Peyer's patch (tissue), 4 donors: ENCODE data around the gene SNX33. TPM values are rescaled to one million over a fixed set of nuclear protein-coding genes. Genes with fewer than 3 reads are reported as not detected.
"Not testable (repeated sequence)": the region's sequence is repeated elsewhere in the genome, so short reads cannot be mapped to it uniquely, and the experiment has no call there.

Source experiments
- DNase-seq, 3 donors: peaks; one replicate each; pipeline ENCODE4 v3.0.0-alpha.2; 2017 to 2019
- H3K27ac ChIP-seq, 4 donors: fragments of 200-600 bp; sonication (generic); one replicate each; pipeline ENCODE4 v1.5.1; 2016 to 2019
- H3K27me3 ChIP-seq, 2 donors: fragments of 200-600 bp; sonication (generic); one replicate each; pipeline ENCODE4 v1.5.1; 2019
- H3K36me3 ChIP-seq, 3 donors: fragments of 200-600 bp; sonication (generic); one replicate each; pipeline ENCODE4 v1.5.1; 2016 to 2019
- H3K4me1 ChIP-seq, 4 donors: fragments of 200-600 bp; sonication (generic); one replicate each; pipeline ENCODE4 v1.5.1; 2016 to 2019
- H3K4me3 ChIP-seq, 4 donors: fragments of 200-600 bp; sonication (generic); 1 replicate in 3 of 4; 2 replicates in 1 of 4; pipeline ENCODE4 v1.5.1; 2016 to 2019; ENCODE audit warnings: mild to moderate bottlenecking in 1 of 4
- H3K9me3 ChIP-seq, 4 donors: fragments of 200-600 bp; sonication (generic); one replicate each; pipeline ENCODE4 v1.5.1; 2016 to 2019; ENCODE audit warnings: mild to moderate bottlenecking in 1 of 4
- POLR2A ChIP-seq, 2 donors: fragments of 450-650 bp; IDR thresholded peaks; one replicate each; pipeline ENCODE4 v1.5.1; 2017; ENCODE audit warnings: antibody characterized with exemption in 2 of 2, mild to moderate bottlenecking in 2 of 2, moderate library complexity in 2 of 2
- total RNA-seq, 4 donors: library from RNA; depleted of rRNA; stranded (reverse); fragments of >200 nt; gene quantifications; one replicate each; pipeline ENCODE4 v1.1.0, GENCODE V29; 2016
- TF ChIP-seq, protein P1 (sequence below), 6 experiments: fragments of 450-650 bp in 4 of 6; fragments of 200-600 bp in 2 of 6; sonication (generic) in 1 of 6; IDR thresholded peaks; one replicate each; pipeline ENCODE4 v1.5.1; 2017 to 2019; ENCODE audit warnings: antibody characterized with exemption in 6 of 6, mild to moderate bottlenecking in 3 of 6, moderate library complexity in 1 of 6

Gene SNX33
- total RNA-seq, 4 donors from 2014 or later = 35.5 to 53.7 (median 49.5) TPM

DNA sequence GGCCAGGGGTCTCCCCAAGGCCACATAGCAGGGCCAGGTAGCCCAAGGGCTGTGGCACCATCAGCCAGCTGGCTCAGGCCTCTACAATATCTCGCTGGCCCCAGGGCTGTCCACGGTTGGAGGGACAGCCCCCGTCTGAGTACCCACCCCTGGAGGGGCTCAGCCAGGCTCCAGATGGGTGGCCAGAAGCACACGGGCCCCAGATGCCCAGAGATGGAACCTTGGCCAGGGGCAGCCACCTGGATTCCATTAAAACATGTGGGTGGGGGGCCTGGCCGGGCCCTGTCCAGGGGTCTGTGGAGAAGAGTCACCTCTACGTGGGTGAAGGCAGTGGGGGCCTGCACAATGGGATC lies 56.5 kb downstream of the SNX33 start:
- no peaks in the 10 kb centered on the region for H3K36me3 ChIP-seq
- H3K27ac ChIP-seq = peak overlapping the region in 2 of 4 donors; percentile 50 to 61

DNA sequence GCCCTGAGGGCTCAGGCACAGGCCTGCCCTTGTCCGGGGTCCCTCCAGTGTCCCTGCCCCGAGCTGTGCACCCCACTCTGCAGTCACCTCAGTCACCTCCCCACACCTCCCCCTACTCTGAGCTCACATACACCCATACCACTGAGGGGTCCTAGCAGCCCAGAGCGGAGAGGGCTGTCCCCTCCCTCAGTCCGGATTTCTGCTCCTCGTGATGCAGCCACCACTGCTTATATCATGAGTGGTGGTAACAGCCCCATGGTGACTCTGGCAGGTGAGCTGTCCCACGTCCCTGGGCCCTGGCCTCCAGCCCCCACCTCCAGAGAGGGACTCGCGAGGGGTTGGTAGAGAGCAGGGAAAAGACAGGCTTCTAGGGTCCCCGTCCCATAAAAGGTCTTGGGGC lies 56.9 kb downstream of the SNX33 start:
- H3K27me3 ChIP-seq = no peaks in the 10 kb centered on the region
- H3K4me3 ChIP-seq = no peak overlapping the region
- no peaks in the 10 kb centered on the region for H3K9me3 ChIP-seq
- no peaks in the 10 kb centered on the region for H3K36me3 ChIP-seq
- peak overlapping the region in 2 of 4 donors; percentile 50 to 61 for H3K27ac ChIP-seq
- no peak for DNase-seq
- TF ChIP-seq POLR2A (IDR thresholded peaks at IDR 0.05) = no peak
- TF ChIP-seq, protein P1, sequence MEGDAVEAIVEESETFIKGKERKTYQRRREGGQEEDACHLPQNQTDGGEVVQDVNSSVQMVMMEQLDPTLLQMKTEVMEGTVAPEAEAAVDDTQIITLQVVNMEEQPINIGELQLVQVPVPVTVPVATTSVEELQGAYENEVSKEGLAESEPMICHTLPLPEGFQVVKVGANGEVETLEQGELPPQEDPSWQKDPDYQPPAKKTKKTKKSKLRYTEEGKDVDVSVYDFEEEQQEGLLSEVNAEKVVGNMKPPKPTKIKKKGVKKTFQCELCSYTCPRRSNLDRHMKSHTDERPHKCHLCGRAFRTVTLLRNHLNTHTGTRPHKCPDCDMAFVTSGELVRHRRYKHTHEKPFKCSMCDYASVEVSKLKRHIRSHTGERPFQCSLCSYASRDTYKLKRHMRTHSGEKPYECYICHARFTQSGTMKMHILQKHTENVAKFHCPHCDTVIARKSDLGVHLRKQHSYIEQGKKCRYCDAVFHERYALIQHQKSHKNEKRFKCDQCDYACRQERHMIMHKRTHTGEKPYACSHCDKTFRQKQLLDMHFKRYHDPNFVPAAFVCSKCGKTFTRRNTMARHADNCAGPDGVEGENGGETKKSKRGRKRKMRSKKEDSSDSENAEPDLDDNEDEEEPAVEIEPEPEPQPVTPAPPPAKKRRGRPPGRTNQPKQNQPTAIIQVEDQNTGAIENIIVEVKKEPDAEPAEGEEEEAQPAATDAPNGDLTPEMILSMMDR (IDR thresholded peaks at IDR 0.05) = no peak
- H3K4me1 ChIP-seq = peaks cover 0 to 33% (median 1%) of the 10 kb centered on the region in 4 donors

More for the DNA sequence above, 56.5 kb downstream of the SNX33 start:
- H3K4me3 ChIP-seq = no peak overlapping the region
- TF ChIP-seq, protein P1 (IDR thresholded peaks at IDR 0.05) = no peak
- no peak for TF ChIP-seq POLR2A (IDR thresholded peaks at IDR 0.05)
- H3K9me3 ChIP-seq = no peaks in the 10 kb centered on the region
- DNase-seq = no peak
- H3K4me1 ChIP-seq = peaks cover 0 to 35% (median 2%) of the 10 kb centered on the region in 4 donors
- no peaks in the 10 kb centered on the region for H3K27me3 ChIP-seq

DNA sequence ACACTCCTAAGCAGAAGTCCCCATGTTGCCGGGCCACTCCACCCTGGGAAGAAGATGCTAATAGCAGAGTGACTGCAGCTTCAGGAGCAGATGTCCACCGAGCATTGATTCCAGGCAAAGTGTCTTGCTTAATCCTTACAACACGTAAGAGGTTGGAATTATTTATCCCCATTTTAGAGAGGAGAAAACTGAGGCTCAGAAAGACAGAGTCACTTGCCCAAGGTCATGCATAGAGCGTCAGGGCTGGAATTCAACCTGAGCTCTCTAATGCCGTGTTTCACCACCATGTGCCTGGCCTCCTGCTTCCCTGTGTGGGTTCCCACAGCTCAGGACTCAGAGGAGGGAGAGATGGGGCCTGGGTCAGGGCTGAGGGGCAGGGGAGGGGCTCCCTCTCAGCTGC lies 57.7 kb downstream of the SNX33 start:
- H3K27ac ChIP-seq, H3K27me3 ChIP-seq: not testable (repeated sequence)

DNA sequence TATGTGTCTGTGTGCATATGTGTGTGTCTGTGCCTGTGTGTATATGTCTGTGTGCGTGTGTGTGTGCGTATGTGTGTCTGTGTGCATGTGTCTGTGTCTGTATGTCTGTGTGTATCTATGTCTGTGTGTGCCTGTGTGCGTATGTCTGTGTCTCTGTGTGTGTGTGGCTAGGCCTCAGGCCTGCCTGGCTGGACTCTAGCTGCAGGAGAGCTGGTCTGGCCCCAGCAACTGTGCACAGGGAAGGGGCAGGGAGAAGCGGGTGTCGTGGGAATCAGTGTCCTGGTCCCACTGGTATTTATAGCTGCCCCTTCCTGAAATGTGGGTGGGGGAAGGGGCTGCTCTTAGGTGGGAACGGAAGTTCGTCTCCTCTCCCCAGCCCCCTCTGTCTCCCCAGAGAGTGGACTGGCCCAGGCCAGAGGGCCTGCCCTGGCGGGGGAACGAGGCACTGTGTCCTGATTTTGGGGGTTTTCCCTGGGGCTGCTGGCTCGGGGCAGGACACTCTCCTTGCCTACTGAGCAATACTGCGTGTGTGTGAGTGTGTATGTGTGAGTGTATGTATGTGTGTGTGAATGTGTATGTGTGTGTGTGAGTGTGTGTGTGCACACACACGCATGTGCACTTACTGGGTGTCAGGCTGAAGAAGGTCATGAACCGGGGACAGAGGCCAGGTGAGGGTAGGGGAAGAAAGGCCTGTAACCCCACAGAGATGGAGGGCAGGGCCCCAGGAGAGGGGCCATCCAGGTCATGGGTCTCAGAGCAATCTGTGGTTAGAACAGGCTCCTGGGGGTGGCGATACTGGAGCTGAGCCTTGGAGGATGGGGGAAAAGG lies 58.4 kb downstream of the SNX33 start:
- no peaks in the 10 kb centered on the region for H3K36me3 ChIP-seq
- DNase-seq = no peak
- no peaks in the 10 kb centered on the region for H3K27me3 ChIP-seq
- no peaks in the 10 kb centered on the region for H3K9me3 ChIP-seq
- H3K4me3 ChIP-seq = no peak overlapping the region
- H3K27ac ChIP-seq = peak overlapping the region in 1 of 4 donors; percentile 45
- H3K4me1 ChIP-seq = peaks cover 0 to 23% (median 0%) of the 10 kb centered on the region in 4 donors
- TF ChIP-seq, protein P1 (IDR thresholded peaks at IDR 0.05) = no peak
- no peak for TF ChIP-seq POLR2A (IDR thresholded peaks at IDR 0.05)

More for the DNA sequence above, 57.7 kb downstream of the SNX33 start:
- H3K36me3 ChIP-seq, H3K4me3 ChIP-seq, H3K9me3 ChIP-seq, DNase-seq: not testable (repeated sequence)
- H3K4me1 ChIP-seq = peaks cover 0 to 27% (median 0%) of the 10 kb centered on the region in 4 donors

DNA sequence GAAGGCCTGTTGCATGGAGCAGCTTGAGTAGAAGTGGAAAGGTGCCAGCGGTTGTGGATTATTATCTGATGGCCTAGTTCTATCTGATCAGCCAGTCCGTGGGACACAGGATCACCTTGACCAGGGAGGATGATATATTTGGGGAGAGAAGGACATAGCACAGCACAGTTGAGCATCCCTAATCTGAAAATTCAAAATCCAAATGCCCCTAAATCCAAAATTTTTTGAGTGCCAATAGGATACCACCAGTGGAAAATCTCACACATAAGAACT lies 58.9 kb downstream of the SNX33 start:
- DNase-seq = no peak

DNA sequence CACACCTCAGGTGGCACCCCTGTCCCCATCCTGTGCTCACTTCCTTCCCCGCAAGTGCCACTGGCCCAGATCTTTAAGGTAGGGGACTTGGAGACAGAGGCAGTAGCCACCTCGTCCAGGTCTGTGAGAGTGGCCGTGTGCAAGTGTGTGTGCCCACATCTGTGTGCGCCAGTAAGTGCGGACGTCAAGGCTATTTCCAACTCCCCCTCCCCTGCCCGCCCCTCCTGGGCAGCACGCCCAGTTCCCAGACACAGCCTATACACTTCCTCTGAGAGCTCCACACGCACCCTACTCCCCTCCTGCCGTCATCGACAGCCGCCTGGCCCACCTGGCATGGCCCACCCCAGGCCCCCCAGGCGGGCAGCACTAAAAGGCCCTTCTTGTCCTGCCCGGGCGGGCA lies 61.7 kb downstream of the SNX33 start:
- H3K27me3 ChIP-seq, H3K36me3 ChIP-seq, DNase-seq, H3K9me3 ChIP-seq: not testable (repeated sequence)
- Histone ChIP-seq H3K4me1 (peaks cover 0 to 31% (median 0%) of the 10 kb centered on the region in 4 donors), H3K27ac (peak overlapping the region in 2 of 4 donors; percentile 41 to 79), H3K4me3 (peak overlapping the region in 1 of 4 donors; percentile 26)

More for the DNA sequence above, 58.9 kb downstream of the SNX33 start:
- peaks cover 0 to 23% (median 0%) of the 10 kb centered on the region in 4 donors for H3K4me1 ChIP-seq
- H3K27me3 ChIP-seq = no peaks in the 10 kb centered on the region
- no peaks in the 10 kb centered on the region for H3K36me3 ChIP-seq
- H3K4me3 ChIP-seq = no peak overlapping the region
- H3K27ac ChIP-seq = peak overlapping the region in 1 of 4 donors; percentile 45
- no peaks in the 10 kb centered on the region for H3K9me3 ChIP-seq
- TF ChIP-seq POLR2A (IDR thresholded peaks at IDR 0.05) = no peak
- TF ChIP-seq, protein P1 (IDR thresholded peaks at IDR 0.05) = no peak

DNA sequence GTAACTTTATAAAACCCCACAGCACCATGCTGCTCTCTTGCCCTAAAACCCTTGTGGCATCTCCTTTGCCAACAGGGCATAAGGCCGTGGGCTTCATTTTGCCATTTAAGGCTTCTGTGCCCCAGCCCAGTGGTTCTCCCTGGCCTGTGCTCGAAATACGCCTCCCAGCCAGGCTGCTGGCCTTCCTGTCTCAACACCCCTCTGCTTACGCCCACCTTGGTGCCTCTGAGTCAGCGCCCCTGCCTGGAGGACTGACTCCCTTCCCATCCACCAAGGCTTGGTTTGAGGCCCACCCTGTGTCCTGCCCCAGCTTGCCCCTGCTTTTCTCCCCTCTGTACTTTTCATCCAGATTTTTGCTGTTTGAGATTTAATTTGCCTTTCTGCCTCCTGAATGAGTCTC lies 63.2 kb downstream of the SNX33 start:
- H3K27me3 ChIP-seq, H3K36me3 ChIP-seq, H3K9me3 ChIP-seq, DNase-seq, H3K27ac ChIP-seq: not testable (repeated sequence)
- peak overlapping the region in 1 of 4 donors; percentile 26 for H3K4me3 ChIP-seq
- H3K4me1 ChIP-seq = peaks cover 0 to 22% (median 0%) of the 10 kb centered on the region in 4 donors

DNA sequence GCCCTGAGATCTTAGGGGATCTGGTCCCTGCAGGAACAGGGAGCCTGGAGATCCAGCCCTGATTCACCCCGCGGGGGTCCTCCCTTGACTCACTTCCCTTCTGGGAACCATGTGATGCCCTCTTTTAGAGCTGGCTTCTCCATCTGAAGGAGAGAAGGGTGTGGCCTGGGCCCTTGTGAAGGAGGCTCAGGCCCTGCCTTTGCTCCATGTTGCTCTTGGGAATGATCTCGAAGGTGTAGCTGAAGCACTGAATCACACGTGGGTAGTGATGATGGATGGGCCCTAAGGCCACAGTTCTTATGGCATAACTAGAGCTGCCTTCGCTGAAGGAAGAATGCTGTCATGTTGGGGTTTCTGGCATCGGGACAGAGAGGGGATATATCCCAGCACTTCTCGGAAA lies 63.8 kb downstream of the SNX33 start:
- not testable (repeated sequence) for H3K36me3 ChIP-seq, H3K9me3 ChIP-seq, DNase-seq, H3K27me3 ChIP-seq
- Histone ChIP-seq H3K4me1 (peaks cover 0 to 22% (median 0%) of the 10 kb centered on the region in 4 donors), H3K4me3 (peak overlapping the region in 1 of 4 donors; percentile 53), H3K27ac (peak overlapping the region in 2 of 4 donors; percentile 25 to 54)
